Left colon (tissue), 2 donors: ENCODE data around the gene SYS1. TPM values are rescaled to one million over a fixed set of nuclear protein-coding genes. Genes with fewer than 3 reads are reported as not detected.

Source experiments
- ATAC-seq: fragments of 200-7000 bp; cut with Tn5 transposase; one replicate; pipeline ENCODE4 v1.9.1; 2020; ENCODE audit warnings: mild to moderate bottlenecking, moderate library complexity
- DNase-seq, 2 donors: peaks; one replicate each; pipeline ENCODE4 v3.0.0-alpha.2; 2020
- intact Hi-C, 2 donors: fragments of 100-400 bp; cut with DNase I in 1 of 2; cut with micrococcal nuclease in 1 of 2; formaldehyde crosslinking; loops; one replicate each; pipeline versions ENCODE4 v1.11.2 to v1.14.0; 2022; cut with DNase I, micrococcal nuclease
- total RNA-seq, 2 donors: library from RNA; stranded (reverse); fragmentation: NEBNext Ultra II Directional; extraction: Animal tissue kit (Norgen Biotek cat#: 25700); gene quantifications; one replicate each; pipeline ENCODE4 v1.2.1, GENCODE V29; 2021
- donor health status: DM: no; HTN: no; CAD: no.
- donor health status: DM: yes; HTN: yes; CAD: no.

SYS1 gene
- total RNA-seq, 2 donors from 2014 or later, result 25.2 to 32.4 TPM

GRCh38 chr20:45368221-45368980 lies 5.4 kb downstream of the SYS1 start:
- DNase-seq (no peak), ATAC-seq (no peak)
- intact Hi-C loops, result no loop called here

- ATAC-seq (peak; percentile 60), DNase-seq (no peak)
- intact Hi-C loops, result no loop called here
Measured at GRCh38 chr20:45370571-45371160, 7.7 kb downstream of the SYS1 start.

GRCh38 chr20:45372241-45372640 lies 9.3 kb downstream of the SYS1 start:
- ATAC-seq (no peak), DNase-seq (no peak)
- intact Hi-C loops, result no loop called here

GRCh38 chr20:45372646-45373352 lies 9.8 kb downstream of the SYS1 start:
- ATAC-seq (peak; percentile 33), DNase-seq (peak; percentile 52 to 64)
- intact Hi-C loops, result no loop called here

GRCh38 chr20:45373353-45374100 lies 10.6 kb downstream of the SYS1 start:
- ATAC-seq (peak; percentile 83), DNase-seq (peak; percentile 92 to 95)
- intact Hi-C loops, result loop anchor here in 1 of 2 donors (2.0 kb wide), 1 partner anchor 63 kb away; no protein-coding TSS in a partner anchor

GRCh38 chr20:45374101-45374467 lies 11.1 kb downstream of the SYS1 start:
- intact Hi-C loops, result loop anchor here in 1 of 2 donors (2.0 kb wide), 1 partner anchor 63 kb away; no protein-coding TSS in a partner anchor
- ATAC-seq, result no peak
- DNase-seq, result no peak

- intact Hi-C loops, result loop anchor here in 1 of 2 donors (2.0 kb wide), 1 partner anchor 62 kb away; no protein-coding TSS in a partner anchor
- ATAC-seq (no peak), DNase-seq (no peak)
Measured at GRCh38 chr20:45374966-45375365, 12.0 kb downstream of the SYS1 start.

- no peak for ATAC-seq
Measured at GRCh38 chr20:45377269-45377668, 14.3 kb downstream of the SYS1 start.

GRCh38 chr20:45378191-45378590 lies 15.2 kb downstream of the SYS1 start, which contains the start of gene TP53TG5:
TP53TG5 (minus strand) TSS chr20:45378325; CDS start chr20:45378236, 89 bp downstream.
- intact Hi-C loops, result no loop called here

More at GRCh38 chr20:45377269-45377668, 14.3 kb downstream of the SYS1 start:
- no peak for DNase-seq
- intact Hi-C loops, result no loop called here

GRCh38 chr20:45387274-45387673 lies 24.3 kb downstream of the SYS1 start:
- no peak for ATAC-seq

More at GRCh38 chr20:45378191-45378590, 15.2 kb downstream of the SYS1 start, which contains the start of gene TP53TG5:
- ATAC-seq, result no peak
- DNase-seq, result no peak

GRCh38 chr20:45390931-45391330 lies 28.0 kb downstream of the SYS1 start:
- no peak for DNase-seq
- intact Hi-C loops, result no loop called here
- no peak for ATAC-seq

More at GRCh38 chr20:45387274-45387673, 24.3 kb downstream of the SYS1 start:
- intact Hi-C loops, result no loop called here
- no peak for DNase-seq

GRCh38 chr20:45391559-45391958 lies 28.6 kb downstream of the SYS1 start:
- intact Hi-C loops, result no loop called here

GRCh38 chr20:45392733-45393132 lies 29.8 kb downstream of the SYS1 start:
- intact Hi-C loops, result no loop called here
- DNase-seq (no peak), ATAC-seq (peak; percentile 34)

More at GRCh38 chr20:45391559-45391958, 28.6 kb downstream of the SYS1 start:
- no peak for ATAC-seq
- no peak for DNase-seq

GRCh38 chr20:45394221-45395113 lies 31.5 kb downstream of the SYS1 start:
- no peak for DNase-seq
- no peak for ATAC-seq
- intact Hi-C loops, result no loop called here

- intact Hi-C loops, result no loop called here
- DNase-seq, result no peak
- ATAC-seq, result no peak
Measured at GRCh38 chr20:45395114-45395415, 32.1 kb downstream of the SYS1 start.

GRCh38 chr20:45399018-45399417 lies 36.1 kb downstream of the SYS1 start:
- DNase-seq, result no peak
- intact Hi-C loops, result no loop called here
- ATAC-seq, result no peak

- intact Hi-C loops, result no loop called here
- no peak for DNase-seq
- ATAC-seq, result no peak
Measured at GRCh38 chr20:45400346-45401031, 37.5 kb downstream of the SYS1 start.
